ENCODE data around the gene MANF.

- TF ChIP-seq, protein P1, sequence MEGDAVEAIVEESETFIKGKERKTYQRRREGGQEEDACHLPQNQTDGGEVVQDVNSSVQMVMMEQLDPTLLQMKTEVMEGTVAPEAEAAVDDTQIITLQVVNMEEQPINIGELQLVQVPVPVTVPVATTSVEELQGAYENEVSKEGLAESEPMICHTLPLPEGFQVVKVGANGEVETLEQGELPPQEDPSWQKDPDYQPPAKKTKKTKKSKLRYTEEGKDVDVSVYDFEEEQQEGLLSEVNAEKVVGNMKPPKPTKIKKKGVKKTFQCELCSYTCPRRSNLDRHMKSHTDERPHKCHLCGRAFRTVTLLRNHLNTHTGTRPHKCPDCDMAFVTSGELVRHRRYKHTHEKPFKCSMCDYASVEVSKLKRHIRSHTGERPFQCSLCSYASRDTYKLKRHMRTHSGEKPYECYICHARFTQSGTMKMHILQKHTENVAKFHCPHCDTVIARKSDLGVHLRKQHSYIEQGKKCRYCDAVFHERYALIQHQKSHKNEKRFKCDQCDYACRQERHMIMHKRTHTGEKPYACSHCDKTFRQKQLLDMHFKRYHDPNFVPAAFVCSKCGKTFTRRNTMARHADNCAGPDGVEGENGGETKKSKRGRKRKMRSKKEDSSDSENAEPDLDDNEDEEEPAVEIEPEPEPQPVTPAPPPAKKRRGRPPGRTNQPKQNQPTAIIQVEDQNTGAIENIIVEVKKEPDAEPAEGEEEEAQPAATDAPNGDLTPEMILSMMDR (conservative IDR thresholded peaks at IDR 0.05 in 1 of 2, IDR thresholded peaks at IDR 0.05 in 1 of 2; ENCODE audit: low read depth in 1 of 2, low read length in 2 of 2), result no peak
- no peak for TF ChIP-seq EZH2 (IDR thresholded peaks at IDR 0.05; ENCODE audit: low read length, missing control alignments)
Observed at GRCh38 chr3:51395493-51396213, 10.6 kb downstream of the MANF start.

Data from fibroblast of lung (primary cell).